Lower leg skin (tissue), 3 donors: ENCODE data around the gene ORC6.

Experiments
- POLR2A ChIP-seq, 2 donors: fragments of 450-650 bp; IDR thresholded peaks; one replicate each; pipeline ENCODE4 v1.6.1; 2016 to 2017; ENCODE audit warnings: antibody characterized with exemption in 2 of 2, mild to moderate bottlenecking in 1 of 2, moderate library complexity in 1 of 2
- TF ChIP-seq, protein P1 (sequence below), 3 donors: fragments of 450-650 bp; IDR thresholded peaks; one replicate each; pipeline ENCODE4 v1.5.1; 2016; ENCODE audit warnings: antibody characterized with exemption in 3 of 3, mild to moderate bottlenecking in 3 of 3, moderate library complexity in 2 of 3

DNA sequence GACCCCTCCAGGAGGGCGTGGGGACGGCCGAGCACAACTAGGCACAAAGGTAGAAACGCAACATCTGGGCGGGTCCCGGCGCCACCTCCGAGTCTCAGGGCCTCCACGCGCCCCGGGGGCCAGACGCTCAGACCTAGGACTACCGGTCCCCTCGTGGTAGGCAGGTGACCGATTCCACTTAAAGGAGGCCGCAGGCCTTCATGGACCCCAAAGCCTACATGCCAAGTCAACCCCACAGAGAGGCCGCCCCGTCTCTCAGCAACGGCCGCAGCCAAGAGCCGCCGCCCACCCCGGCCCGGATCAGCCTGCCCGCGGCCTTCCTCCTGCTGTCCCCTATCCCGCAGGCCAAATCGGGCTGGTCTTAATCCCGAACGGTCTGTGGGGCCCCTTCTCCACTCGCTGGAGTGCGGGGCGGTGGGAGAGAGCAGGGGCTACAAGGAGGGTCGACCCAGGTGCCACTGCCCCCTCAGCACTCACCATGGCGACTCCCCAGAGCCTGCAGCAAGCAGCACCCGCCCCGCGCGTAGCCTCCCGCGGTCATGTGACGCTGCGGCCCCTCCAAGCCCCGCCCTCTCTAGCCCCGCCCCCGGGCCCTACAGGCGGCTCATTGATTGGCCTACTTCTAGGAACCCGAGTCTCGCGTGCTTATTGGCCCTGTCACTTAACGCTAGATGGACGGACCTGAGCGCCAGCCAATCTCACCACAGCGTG, 650 bp upstream of the ORC6 start, which contains the start of gene VPS35:
- no peak for TF ChIP-seq POLR2A (IDR thresholded peaks at IDR 0.05)
- TF ChIP-seq, protein P1, sequence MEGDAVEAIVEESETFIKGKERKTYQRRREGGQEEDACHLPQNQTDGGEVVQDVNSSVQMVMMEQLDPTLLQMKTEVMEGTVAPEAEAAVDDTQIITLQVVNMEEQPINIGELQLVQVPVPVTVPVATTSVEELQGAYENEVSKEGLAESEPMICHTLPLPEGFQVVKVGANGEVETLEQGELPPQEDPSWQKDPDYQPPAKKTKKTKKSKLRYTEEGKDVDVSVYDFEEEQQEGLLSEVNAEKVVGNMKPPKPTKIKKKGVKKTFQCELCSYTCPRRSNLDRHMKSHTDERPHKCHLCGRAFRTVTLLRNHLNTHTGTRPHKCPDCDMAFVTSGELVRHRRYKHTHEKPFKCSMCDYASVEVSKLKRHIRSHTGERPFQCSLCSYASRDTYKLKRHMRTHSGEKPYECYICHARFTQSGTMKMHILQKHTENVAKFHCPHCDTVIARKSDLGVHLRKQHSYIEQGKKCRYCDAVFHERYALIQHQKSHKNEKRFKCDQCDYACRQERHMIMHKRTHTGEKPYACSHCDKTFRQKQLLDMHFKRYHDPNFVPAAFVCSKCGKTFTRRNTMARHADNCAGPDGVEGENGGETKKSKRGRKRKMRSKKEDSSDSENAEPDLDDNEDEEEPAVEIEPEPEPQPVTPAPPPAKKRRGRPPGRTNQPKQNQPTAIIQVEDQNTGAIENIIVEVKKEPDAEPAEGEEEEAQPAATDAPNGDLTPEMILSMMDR (IDR thresholded peaks at IDR 0.05): no peak
